H9 (cell line): Measurements from ENCODE around the gene KRTAP5-1. TPM values are rescaled to one million over a fixed set of nuclear protein-coding genes. Genes with fewer than 3 reads are reported as not detected.

ENCODE experiments used
- DNase-seq: peaks from one replicate; pipeline ENCODE4 v3.0.0-alpha.2; 2017
- H2AFZ ChIP-seq: one replicate; pipeline ENCODE4 v1.6.1; 2013; ENCODE audit warnings: mild to moderate bottlenecking, low read length, control low read depth, moderate library complexity
- H2AK5ac ChIP-seq: 2 replicates; pipeline ENCODE4 v1.6.1; 2013; ENCODE audit warnings: low read length, control low read depth, mixed read lengths; ENCODE audit not compliant: insufficient read length
- H2BK120ac ChIP-seq: one replicate; pipeline ENCODE4 v1.6.1; 2013; ENCODE audit warnings: low read depth, mild to moderate bottlenecking, low read length, control low read depth, inconsistent platforms; ENCODE audit not compliant: poor library complexity, severe bottlenecking
- H2BK12ac ChIP-seq: 2 replicates; pipeline ENCODE4 v1.6.1; 2013; ENCODE audit warnings: low read length, control low read depth, mixed read lengths, low read depth; ENCODE audit not compliant: insufficient read length
- H2BK15ac ChIP-seq: 2 replicates; pipeline ENCODE4 v1.6.1; 2013; ENCODE audit warnings: low read depth, low read length, control low read depth
- H2BK20ac ChIP-seq: one replicate; pipeline ENCODE4 v1.6.1; 2013; ENCODE audit warnings: low read depth, mild to moderate bottlenecking, low read length, control low read depth, inconsistent platforms; ENCODE audit not compliant: poor library complexity, severe bottlenecking
- H2BK5ac ChIP-seq: 2 replicates; pipeline ENCODE4 v1.6.1; 2013; ENCODE audit warnings: low read length, control low read depth, mixed read lengths; ENCODE audit not compliant: insufficient read length
- H3K14ac ChIP-seq: 2 replicates; pipeline ENCODE4 v1.6.1; 2013; ENCODE audit warnings: low read length, control low read depth; ENCODE audit not compliant: insufficient read depth
- H3K18ac ChIP-seq: 2 replicates; pipeline ENCODE4 v1.6.1; 2013; ENCODE audit warnings: low read depth, mild to moderate bottlenecking, mixed read lengths, low read length, control low read depth; ENCODE audit not compliant: insufficient read length
- H3K23ac ChIP-seq: 2 replicates; pipeline ENCODE4 v1.6.1; 2013; ENCODE audit warnings: low read length, control low read depth, mixed read lengths, low read depth; ENCODE audit not compliant: insufficient read length
- H3K23me2 ChIP-seq: 2 replicates; pipeline ENCODE4 v1.6.1; 2013; ENCODE audit warnings: low read depth, mild to moderate bottlenecking, mixed read lengths, low read length, control low read depth; ENCODE audit not compliant: insufficient read length, poor library complexity, severe bottlenecking
- H3K27ac ChIP-seq: 2 replicates; pipeline ENCODE4 v1.5.1; 2013; ENCODE audit warnings: low read length, control low read depth, mixed read lengths, low read depth; ENCODE audit not compliant: insufficient read length
- H3K27me3 ChIP-seq: 2 replicates; pipeline ENCODE4 v1.6.1; 2013; ENCODE audit warnings: low read length, control low read depth, inconsistent platforms; ENCODE audit not compliant: insufficient read depth
- H3K4ac ChIP-seq: 2 replicates; pipeline ENCODE4 v1.6.1; 2013; ENCODE audit warnings: low read depth, mild to moderate bottlenecking, control low read depth, inconsistent platforms, low read length, moderate library complexity
- H3K4me1 ChIP-seq: 2 replicates; pipeline ENCODE4 v1.6.1; 2013; ENCODE audit warnings: low read length, control low read depth, inconsistent platforms; ENCODE audit not compliant: insufficient read depth
- H3K4me2 ChIP-seq: 2 replicates; pipeline ENCODE4 v1.6.1; 2013; ENCODE audit warnings: low read length, control low read depth, mixed read lengths; ENCODE audit not compliant: insufficient read length, insufficient read depth
- H3K56ac ChIP-seq: 2 replicates; pipeline ENCODE4 v1.6.1; 2013; ENCODE audit warnings: low read depth, mild to moderate bottlenecking, mixed read lengths, low read length, control low read depth; ENCODE audit not compliant: insufficient read length
- H3K79me1 ChIP-seq: 2 replicates; pipeline ENCODE4 v1.6.1; 2013; ENCODE audit warnings: low read depth, mild to moderate bottlenecking, moderate library complexity, low read length, control low read depth, inconsistent platforms; ENCODE audit not compliant: insufficient read depth, poor library complexity, severe bottlenecking
- H3K79me2 ChIP-seq: 2 replicates; pipeline ENCODE4 v1.6.1; 2013; ENCODE audit warnings: low read length, control low read depth, inconsistent platforms; ENCODE audit not compliant: insufficient read depth
- H3K9ac ChIP-seq: 2 replicates; pipeline ENCODE4 v1.6.1; 2013; ENCODE audit warnings: low read length, control low read depth, mixed read lengths; ENCODE audit not compliant: insufficient read length; ENCODE audit errors: extremely low read depth
- H3K9me3 ChIP-seq: one replicate; pipeline ENCODE4 v1.6.1; 2013; ENCODE audit warnings: low read depth, low read length, inconsistent platforms; ENCODE audit not compliant: control insufficient read depth
- H3T11ph ChIP-seq: one replicate; pipeline ENCODE4 v1.6.1; 2013; ENCODE audit warnings: mild to moderate bottlenecking, low read length, control low read depth, inconsistent platforms
- H4K20me1 ChIP-seq: one replicate; pipeline ENCODE4 v1.6.1; 2013; ENCODE audit not compliant: control insufficient read depth, insufficient read length, insufficient read depth
- H4K5ac ChIP-seq: 2 replicates; pipeline ENCODE4 v1.6.1; 2013; ENCODE audit warnings: low read depth, mild to moderate bottlenecking, mixed read lengths, low read length, control low read depth; ENCODE audit not compliant: insufficient read length
- H4K8ac ChIP-seq: replicated peaks from 2 replicates; pipeline ENCODE4 v1.6.1; 2013; ENCODE audit warnings: low read length, control low read depth, mixed read lengths, low read depth; ENCODE audit not compliant: insufficient read length
- H4K91ac ChIP-seq: 2 replicates; pipeline ENCODE4 v1.6.1; 2013; ENCODE audit warnings: low read depth, mild to moderate bottlenecking, moderate library complexity, mixed read lengths, low read length, control low read depth; ENCODE audit not compliant: insufficient read length
- H3K27ac Mint-ChIP-seq, 3 experiments: 2 replicates in 2 of 3; 3 replicates in 1 of 3; pipeline ENCODE4 v1.8.0; 2020 to 2021; ENCODE audit warnings: mixed read lengths in 3 of 3, mild to moderate bottlenecking in 1 of 3, moderate library complexity in 1 of 3
- H3K27me3 Mint-ChIP-seq: 2 replicates; pipeline ENCODE4 v1.8.0; 2021; ENCODE audit warnings: low read depth, mild to moderate bottlenecking, moderate library complexity, mixed read lengths
- H3K36me3 Mint-ChIP-seq, 3 experiments: 2 replicates in 2 of 3; 3 replicates in 1 of 3; pipeline ENCODE4 v1.8.0; 2020 to 2021; ENCODE audit warnings: low read depth in 3 of 3, mixed read lengths in 3 of 3; ENCODE audit not compliant: insufficient read depth in 1 of 3
- H3K4me1 Mint-ChIP-seq, 2 experiments: 2 replicates each; pipeline ENCODE4 v1.8.0; 2020; ENCODE audit warnings: mixed read lengths in 2 of 2
- H3K4me3 Mint-ChIP-seq, 2 experiments: 2 replicates in 1 of 2; 3 replicates in 1 of 2; pipeline ENCODE4 v1.8.0; 2020 to 2021; ENCODE audit warnings: mild to moderate bottlenecking in 2 of 2, mixed read lengths in 2 of 2, moderate library complexity in 1 of 2
- H3K9me3 Mint-ChIP-seq, 2 experiments: 2 replicates in 1 of 2; 3 replicates in 1 of 2; pipeline ENCODE4 v1.8.0; 2020; ENCODE audit warnings: mild to moderate bottlenecking in 2 of 2, mixed read lengths in 2 of 2, moderate library complexity in 1 of 2
- CTCF ChIP-seq: fragments of 200-600 bp; sonication (generic); conservative IDR thresholded peaks from 3 replicates; pipeline ENCODE4 v1.8.0; 2021; ENCODE audit warnings: antibody characterized with exemption, mild to moderate bottlenecking
- WGBS: extraction: QIAGEN DNeasy Blood & Tissue Kit; methylation state at CpG from one replicate; pipeline ENCODE4 v1.1.7; 2013; ENCODE audit warnings: missing lambda C conversion rate, low lambda C conversion rate, mixed read lengths; ENCODE audit not compliant: insufficient read length; ENCODE audit errors: extremely low coverage; 5-methylcytosine and 5-hydroxymethylcytosine counted together
- total RNA-seq: library from RNA; stranded (reverse); gene quantifications from 2 replicates; pipeline ENCODE4 v1.2.1, GENCODE V29; 2021

The KRTAP5-1 gene
- total RNA-seq, 1 experiment from 2014 or later, result not detected

- Histone ChIP-seq H3K4me2 (no peak overlapping the region), H3T11ph (no peak overlapping the region), H3K18ac (no peak overlapping the region), H4K20me1 (peaks cover 3% of the 10 kb centered on the region), H4K5ac (no peak overlapping the region), H3K27me3 (no peaks in the 10 kb centered on the region; the same call in 1 of the 2 replicates), H3K56ac (no peak overlapping the region), H2BK12ac (no peak overlapping the region), H3K79me2 (no peaks in the 10 kb centered on the region), H3K4ac (no peak overlapping the region), H3K23ac (no peak overlapping the region), H4K8ac (no peak overlapping the region), H3K23me2 (no peaks in the 10 kb centered on the region), H2BK15ac (no peak overlapping the region), H2BK120ac (no peak overlapping the region), H3K79me1 (peaks cover 3% of the 10 kb centered on the region), H3K27ac (no peak overlapping the region), H3K4me1 (no peaks in the 10 kb centered on the region), H2BK20ac (no peak overlapping the region), H2AFZ (no peak overlapping the region), H3K9me3 (no peaks in the 10 kb centered on the region), H4K91ac (no peak overlapping the region), H3K9ac (no peak overlapping the region), H3K14ac (no peak overlapping the region), H2BK5ac (no peak overlapping the region), H2AK5ac (no peak overlapping the region)
- Mint-ChIP-seq H3K4me1 (peaks cover 0 to 5% of the 10 kb centered on the region in 2 experiments; a peak in 2 of 4 replicates), H3K4me3 (no peak overlapping the region; a peak in 1 of 5 replicates), H3K27me3 (peaks cover 47% of the 10 kb centered on the region), H3K9me3 (no peaks in the 10 kb centered on the region), H3K36me3 (no peaks in the 10 kb centered on the region), H3K27ac (no peak overlapping the region)
- TF ChIP-seq CTCF, result no peak
- DNase-seq, result no peak
- WGBS, result no CpG with 5 or more reads among the region's 5 CpGs
Measured at GRCh38 chr11:1538153-1538552, 46.9 kb downstream of the KRTAP5-1 start.
